Left ventricle myocardium inferior (tissue), 1 donor: ENCODE data around the gene CLDN18. TPM values are rescaled to one million over a fixed set of nuclear protein-coding genes. Genes with fewer than 3 reads are reported as not detected.

Experiments
- DNase-seq: peaks from one replicate; pipeline ENCODE4 v3.0.0-alpha.2; 2020
- H3K27ac ChIP-seq: fragments of 200-600 bp; replicated peaks from 2 replicates; pipeline ENCODE4 v1.8.0; 2021
- H3K27me3 ChIP-seq: fragments of 200-600 bp; 2 replicates; pipeline ENCODE4 v1.8.0; 2021; ENCODE audit warnings: low read depth
- H3K36me3 ChIP-seq: fragments of 200-600 bp; 2 replicates; pipeline ENCODE4 v1.8.0; 2021
- H3K4me1 ChIP-seq: fragments of 200-600 bp; 2 replicates; pipeline ENCODE4 v1.8.0; 2021
- H3K4me3 ChIP-seq: fragments of 200-600 bp; 2 replicates; pipeline ENCODE4 v1.8.0; 2021; ENCODE audit warnings: mild to moderate bottlenecking, moderate library complexity
- H3K9me3 ChIP-seq: fragments of 200-600 bp; replicated peaks from 2 replicates; pipeline ENCODE4 v1.8.0; 2021
- intact Hi-C: fragments of 100-400 bp; cut with micrococcal nuclease; formaldehyde crosslinking; loops from one replicate; pipeline ENCODE4 v1.11.0; 2022
- total RNA-seq: library from RNA; stranded (reverse); fragmentation: NEBNext Ultra II Directional; extraction: Animal tissue kit (Norgen Biotek cat#: 25700); gene quantifications from one replicate; pipeline ENCODE4 v1.2.1, GENCODE V29; 2021
- TF ChIP-seq, protein P1 (sequence below): fragments of 200-600 bp; IDR thresholded peaks from 2 replicates; pipeline ENCODE4 v1.8.0; 2021; ENCODE audit warnings: antibody characterized with exemption, mild to moderate bottlenecking, borderline replicate concordance
- donor health status: DM: no; HTN: yes; CAD: no; lungs with severe emphysema.

Gene CLDN18
- total RNA-seq, 1 donor from 2014 or later: not detected

DNA sequence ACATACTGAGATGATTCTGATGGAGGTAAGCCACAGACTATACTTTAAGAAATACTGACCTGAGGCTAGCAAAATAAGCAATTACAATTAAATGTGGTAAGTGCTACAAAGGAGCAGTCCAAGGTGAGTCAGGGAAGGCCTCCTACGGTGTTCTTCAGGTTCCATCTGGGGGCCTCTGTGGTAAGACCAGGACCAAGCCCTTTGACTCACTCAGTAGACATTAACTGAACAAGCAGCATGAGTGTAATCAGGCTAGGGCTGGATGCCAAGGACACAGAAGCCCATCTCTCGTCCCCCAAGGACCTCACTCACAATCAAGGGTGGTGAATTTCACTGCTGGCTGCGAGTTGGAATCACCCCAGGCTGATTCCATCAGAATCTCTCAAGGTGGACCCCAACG is 68.1 kb downstream of the CLDN18 start:
- Histone ChIP-seq H3K36me3 (peaks cover 65% of the 10 kb centered on the region), H3K27ac (no peak overlapping the region), H3K9me3 (no peaks in the 10 kb centered on the region), H3K4me1 (peaks cover 6% of the 10 kb centered on the region), H3K27me3 (no peaks in the 10 kb centered on the region), H3K4me3 (no peak overlapping the region)
- intact Hi-C loops: no loop called here
- TF ChIP-seq, protein P1, sequence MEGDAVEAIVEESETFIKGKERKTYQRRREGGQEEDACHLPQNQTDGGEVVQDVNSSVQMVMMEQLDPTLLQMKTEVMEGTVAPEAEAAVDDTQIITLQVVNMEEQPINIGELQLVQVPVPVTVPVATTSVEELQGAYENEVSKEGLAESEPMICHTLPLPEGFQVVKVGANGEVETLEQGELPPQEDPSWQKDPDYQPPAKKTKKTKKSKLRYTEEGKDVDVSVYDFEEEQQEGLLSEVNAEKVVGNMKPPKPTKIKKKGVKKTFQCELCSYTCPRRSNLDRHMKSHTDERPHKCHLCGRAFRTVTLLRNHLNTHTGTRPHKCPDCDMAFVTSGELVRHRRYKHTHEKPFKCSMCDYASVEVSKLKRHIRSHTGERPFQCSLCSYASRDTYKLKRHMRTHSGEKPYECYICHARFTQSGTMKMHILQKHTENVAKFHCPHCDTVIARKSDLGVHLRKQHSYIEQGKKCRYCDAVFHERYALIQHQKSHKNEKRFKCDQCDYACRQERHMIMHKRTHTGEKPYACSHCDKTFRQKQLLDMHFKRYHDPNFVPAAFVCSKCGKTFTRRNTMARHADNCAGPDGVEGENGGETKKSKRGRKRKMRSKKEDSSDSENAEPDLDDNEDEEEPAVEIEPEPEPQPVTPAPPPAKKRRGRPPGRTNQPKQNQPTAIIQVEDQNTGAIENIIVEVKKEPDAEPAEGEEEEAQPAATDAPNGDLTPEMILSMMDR: no peak
- DNase-seq: no peak

DNA sequence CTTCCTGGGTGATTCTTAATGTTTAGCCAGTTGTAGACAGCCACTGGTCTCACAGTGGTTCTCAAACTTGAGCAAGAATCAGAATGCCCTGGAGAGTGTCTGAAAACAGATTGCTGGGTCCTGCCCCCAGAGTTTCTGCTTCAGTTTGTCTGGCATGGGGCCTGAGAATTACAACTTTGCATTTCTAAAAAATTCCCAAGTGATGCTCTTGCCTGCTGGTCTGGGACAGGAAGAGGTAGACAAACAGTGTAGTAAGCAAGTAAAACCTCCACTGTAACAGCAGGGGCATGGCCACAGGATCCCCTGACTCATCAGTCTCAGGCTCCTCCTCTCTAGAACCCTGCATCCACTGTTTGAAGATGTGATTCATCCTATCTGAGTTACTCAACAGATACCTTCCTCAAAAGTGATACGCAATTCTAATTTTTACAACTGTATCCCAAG is 69.0 kb downstream of the CLDN18 start:
- Histone ChIP-seq H3K27me3 (no peaks in the 10 kb centered on the region), H3K4me1 (peaks cover 6% of the 10 kb centered on the region), H3K36me3 (peaks cover 65% of the 10 kb centered on the region), H3K9me3 (no peaks in the 10 kb centered on the region), H3K27ac (no peak overlapping the region), H3K4me3 (no peak overlapping the region)
- no peak for DNase-seq
- TF ChIP-seq, protein P1: no peak
- intact Hi-C loops: no loop called here

GRCh38 chr3:138079901-138080300 is 69.9 kb downstream of the CLDN18 start:
- H3K4me3 ChIP-seq: no peak overlapping the region
- peaks cover 68% of the 10 kb centered on the region for H3K36me3 ChIP-seq
- peaks cover 6% of the 10 kb centered on the region for H3K4me1 ChIP-seq
- DNase-seq: no peak
- TF ChIP-seq, protein P1: no peak
- intact Hi-C loops: no loop called here
- H3K9me3 ChIP-seq: no peaks in the 10 kb centered on the region
- no peaks in the 10 kb centered on the region for H3K27me3 ChIP-seq
- no peak overlapping the region for H3K27ac ChIP-seq

- TF ChIP-seq, protein P1: no peak
- H3K36me3 ChIP-seq: peaks cover 57% of the 10 kb centered on the region
- no peaks in the 10 kb centered on the region for H3K9me3 ChIP-seq
- DNase-seq: no peak
- intact Hi-C loops: no loop called here
- no peaks in the 10 kb centered on the region for H3K27me3 ChIP-seq
- peak overlapping the region; percentile 21 for H3K27ac ChIP-seq
- peaks cover 6% of the 10 kb centered on the region for H3K4me1 ChIP-seq
- H3K4me3 ChIP-seq: no peak overlapping the region
These were observed 71.6 kb downstream of the CLDN18 start for GRCh38 chr3:138081371-138082084.

DNA sequence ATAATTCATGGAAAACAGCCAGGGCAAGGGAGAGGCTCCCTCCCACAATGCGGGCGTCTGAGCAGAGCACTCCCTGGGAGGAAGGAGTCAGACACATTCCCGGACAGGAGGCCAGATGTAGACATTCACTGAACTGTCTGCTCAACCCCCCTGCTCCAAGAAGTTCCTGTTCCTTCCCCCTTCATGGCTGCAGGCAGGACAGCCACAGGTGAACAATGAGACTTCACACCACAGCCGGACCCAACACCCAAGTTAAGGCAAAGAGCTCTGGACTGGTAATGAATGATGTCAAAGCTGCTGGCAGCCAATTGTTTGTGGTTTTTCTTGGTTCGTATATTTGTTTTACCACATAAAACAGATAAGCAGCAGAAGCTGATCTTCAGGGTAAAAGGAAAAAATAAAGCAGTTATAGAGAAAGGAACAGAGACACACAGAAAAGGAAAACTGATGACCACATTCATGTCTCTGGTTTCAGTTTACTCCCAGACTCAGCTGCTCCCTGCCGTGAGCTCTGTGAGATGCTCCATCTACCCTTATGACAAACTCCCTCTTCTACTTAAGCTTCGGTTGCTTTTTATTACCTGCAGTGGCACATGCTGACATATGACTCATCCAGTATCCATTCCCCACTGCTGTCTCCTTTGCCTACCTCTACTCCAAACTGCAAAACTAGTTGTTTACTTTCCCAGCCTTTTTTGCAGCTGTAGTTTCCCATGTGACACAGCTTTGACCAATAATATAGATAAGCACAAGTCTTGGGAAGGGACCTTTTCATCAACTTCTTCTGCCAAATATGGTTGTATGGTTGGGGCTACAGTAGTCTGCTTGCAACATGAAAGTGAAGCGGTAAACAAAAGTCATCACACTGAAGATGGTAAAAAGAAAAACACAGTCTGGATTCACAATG is 72.4 kb downstream of the CLDN18 start:
- intact Hi-C loops: no loop called here
- no peaks in the 10 kb centered on the region for H3K27me3 ChIP-seq
- DNase-seq: no peak
- peak overlapping the region; percentile 21 for H3K4me3 ChIP-seq
- peaks cover 58% of the 10 kb centered on the region for H3K36me3 ChIP-seq
- H3K27ac ChIP-seq: peak overlapping the region; percentile 21
- H3K4me1 ChIP-seq: peaks cover 6% of the 10 kb centered on the region
- TF ChIP-seq, protein P1: no peak
- no peaks in the 10 kb centered on the region for H3K9me3 ChIP-seq
